Common myeloid progenitor, CD34-positive (primary cell): ENCODE data around the gene CENPA.
"Not testable (repeated sequence)": the region's sequence is repeated elsewhere in the genome, so short reads cannot be mapped to it uniquely, and the experiment has no call there.

Experiments
- CTCF ChIA-PET: fragments of 350-600 bp; sonication (Branson Sonifier 250); formaldehyde crosslinking; loops from one replicate; lab custom pipeline; 2021; ENCODE audit warnings: antibody characterized with exemption; lab: Charles Lee
- POLR2A ChIA-PET: fragments of 350-600 bp; sonication (Branson Sonifier 250); formaldehyde crosslinking; loops from one replicate; lab custom pipeline; 2021; ENCODE audit warnings: antibody characterized with exemption; lab: Charles Lee
- DNase-seq, 3 donors: peaks; one replicate each; pipeline versions ENCODE4 v3.0.0 to v3.0.0-alpha.2; 2013
- H3K27ac ChIP-seq, 2 experiments: 1 replicate in 1 of 2; 2 replicates in 1 of 2; pipeline ENCODE4 v1.7.0; 2013; ENCODE audit warnings: inconsistent platforms in 2 of 2, low read length in 2 of 2, mild to moderate bottlenecking in 2 of 2, low read depth in 1 of 2, moderate library complexity in 1 of 2; ENCODE audit not compliant: severe bottlenecking in 2 of 2, insufficient read depth in 1 of 2, poor library complexity in 1 of 2
- H3K27me3 ChIP-seq, 5 experiments: replicated peaks in 2 of 5; 1 replicate in 3 of 5; 2 replicates in 2 of 5; pipeline versions ENCODE4 v1.6.1 to v1.7.0; 2013; ENCODE audit warnings: low read length in 4 of 5, mild to moderate bottlenecking in 2 of 5, moderate library complexity in 2 of 5, inconsistent platforms in 1 of 5; ENCODE audit not compliant: insufficient read depth in 5 of 5, control insufficient read depth in 4 of 5
- H3K36me3 ChIP-seq, 4 experiments: 1 replicate in 2 of 4; 2 replicates in 2 of 4; pipeline versions ENCODE4 v1.6.1 to v1.7.0; 2013; ENCODE audit warnings: low read length in 3 of 4, control low read depth in 1 of 4, mild to moderate bottlenecking in 1 of 4; ENCODE audit not compliant: control insufficient read depth in 4 of 4, insufficient read depth in 4 of 4
- H3K4me1 ChIP-seq, 4 experiments: 1 replicate in 3 of 4; 2 replicates in 1 of 4; pipeline versions ENCODE4 v1.6.1 to v1.7.1; 2013; ENCODE audit warnings: low read length in 3 of 4, mild to moderate bottlenecking in 3 of 4, control low read depth in 1 of 4, inconsistent platforms in 1 of 4, moderate library complexity in 1 of 4; ENCODE audit not compliant: control insufficient read depth in 4 of 4, insufficient read depth in 4 of 4; ENCODE audit errors: control extremely low read depth in 1 of 4
- H3K4me3 ChIP-seq, 7 experiments: 1 replicate in 4 of 7; 2 replicates in 3 of 7; pipeline versions ENCODE4 v1.5.1 to v1.7.0; 2013; ENCODE audit warnings: mild to moderate bottlenecking in 7 of 7, low read length in 6 of 7, moderate library complexity in 6 of 7, inconsistent platforms in 2 of 7, low read depth in 2 of 7, control low read depth in 1 of 7; ENCODE audit not compliant: insufficient read depth in 4 of 7, control insufficient read depth in 1 of 7; ENCODE audit errors: extremely low read depth in 1 of 7
- H3K9me3 ChIP-seq, 5 experiments: 1 replicate in 4 of 5; 2 replicates in 1 of 5; pipeline versions ENCODE4 v1.6.1 to v1.7.1; 2013; ENCODE audit warnings: low read length in 4 of 5, mild to moderate bottlenecking in 2 of 5, inconsistent platforms in 1 of 5, low read depth in 1 of 5, moderate library complexity in 1 of 5; ENCODE audit not compliant: control insufficient read depth in 4 of 5, insufficient read depth in 2 of 5; ENCODE audit errors: control extremely low read depth in 1 of 5
- WGBS: methylation state at CpG from one replicate; pipeline ENCODE4 v1.1.5; 2013; ENCODE audit not compliant: insufficient coverage; 5-methylcytosine and 5-hydroxymethylcytosine counted together

Gene CENPA

GRCh38 chr2:26758790-26759321 lies 27.0 kb upstream of the CENPA start:
- DNase-seq: no peak
- Histone ChIP-seq H3K36me3 (no peaks in the 10 kb centered on the region), H3K27ac (no peak overlapping the region), H3K9me3 (no peaks in the 10 kb centered on the region), H3K27me3 (no peaks in the 10 kb centered on the region), H3K4me1 (peaks cover 0 to 5% (median 4%) of the 10 kb centered on the region in 4 experiments), H3K4me3 (no peak overlapping the region)
- 100% methylated on average over 6 of the region's 7 CpGs for WGBS
- ChIA-PET POLR2A (no interaction called here), CTCF (no interaction called here)

DNA sequence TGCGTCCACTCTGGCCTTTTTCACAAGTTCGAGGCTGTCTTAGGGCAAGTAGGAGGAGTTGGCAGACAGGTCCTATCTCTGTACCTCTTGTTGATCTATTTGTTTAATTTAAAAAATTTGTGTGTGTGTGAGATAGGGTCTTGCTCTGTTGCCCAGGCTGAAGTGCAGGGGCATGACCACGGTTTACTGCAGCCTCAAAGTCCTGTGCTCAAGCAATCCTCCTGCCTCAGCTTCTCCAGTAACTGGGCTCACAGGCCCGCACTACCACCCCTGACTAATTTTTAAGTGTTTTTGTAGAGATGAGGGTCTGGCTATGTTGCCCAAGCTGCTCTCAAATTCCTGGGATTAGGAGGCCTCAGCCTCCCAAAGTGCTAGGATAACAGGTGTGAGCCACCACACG lies 26.0 kb upstream of the CENPA start:
- Histone ChIP-seq H3K4me1 (peaks cover 0 to 13% (median 10%) of the 10 kb centered on the region in 4 experiments), H3K9me3 (no peaks in the 10 kb centered on the region), H3K36me3 (no peaks in the 10 kb centered on the region), H3K27me3 (no peaks in the 10 kb centered on the region), H3K27ac (no peak overlapping the region), H3K4me3 (no peak overlapping the region)
- ChIA-PET POLR2A (interaction anchor here (0.6 kb wide), 1 partner anchor 125 kb away, joined by 3 read pairs; no protein-coding TSS in a partner anchor), CTCF (interaction anchor here (1.4 kb wide), 1 partner anchor 31 kb away, joined by 3 read pairs; no protein-coding TSS in a partner anchor)
- no peak for DNase-seq
- 100% methylated on average over 4 of the region's 5 CpGs for WGBS

GRCh38 chr2:26760991-26761390 lies 24.9 kb upstream of the CENPA start:
- DNase-seq, H3K9me3 ChIP-seq, H3K4me3 ChIP-seq, H3K36me3 ChIP-seq, POLR2A ChIA-PET, H3K27ac ChIP-seq, H3K27me3 ChIP-seq: not testable (repeated sequence)
- 83% methylated on average over 10 of the region's 10 CpGs for WGBS
- H3K4me1 ChIP-seq: peaks cover 0 to 19% (median 14%) of the 10 kb centered on the region in 4 experiments
- CTCF ChIA-PET: interaction anchor here (1.4 kb wide), 1 partner anchor 33 kb away, joined by 3 read pairs; no protein-coding TSS in a partner anchor

DNA sequence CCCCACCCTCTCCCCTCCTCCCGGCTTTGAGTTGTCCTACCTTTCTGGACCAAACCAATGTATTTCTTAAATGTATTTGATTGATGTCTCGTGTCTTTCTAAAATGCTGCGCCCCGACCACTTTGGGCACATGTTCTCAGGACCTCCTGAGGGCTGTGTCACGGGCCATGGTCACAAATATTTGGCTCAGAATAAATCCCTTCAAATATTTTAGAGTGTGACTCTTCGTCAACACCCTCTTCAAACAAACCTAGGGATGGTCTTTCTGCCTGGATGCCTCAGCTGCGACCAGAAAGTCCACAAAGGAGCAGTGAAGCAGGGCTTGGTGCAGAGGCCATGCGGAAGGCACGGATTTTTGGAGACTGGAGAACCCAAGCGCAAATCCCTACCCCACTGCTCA lies 22.8 kb upstream of the CENPA start:
- no peak overlapping the region for H3K4me3 ChIP-seq
- H3K27ac ChIP-seq: no peak overlapping the region
- H3K9me3 ChIP-seq: no peaks in the 10 kb centered on the region
- H3K36me3 ChIP-seq: no peaks in the 10 kb centered on the region
- DNase-seq: no peak
- ChIA-PET POLR2A (no interaction called here), CTCF (interaction anchor here (0.9 to 1.6 kb wide), 3 partner anchors 9 to 22 kb away, joined by 3 to 5 read pairs (median 3); no protein-coding TSS in a partner anchor)
- peaks cover 0 to 34% (median 28%) of the 10 kb centered on the region in 4 experiments for H3K4me1 ChIP-seq
- WGBS: 97% methylated on average over 9 of the region's 10 CpGs
- no peaks in the 10 kb centered on the region for H3K27me3 ChIP-seq

- Histone ChIP-seq H3K36me3 (no peaks in the 10 kb centered on the region), H3K27me3 (no peaks in the 10 kb centered on the region), H3K4me3 (peak within 1 kb of the TSS; percentile 56 to 91 (median 83)), H3K27ac (peak within 1 kb of the TSS in 1 of 2 experiments; percentile 80), H3K4me1 (peaks cover 0 to 46% (median 39%) of the 10 kb centered on the region in 4 experiments), H3K9me3 (no peaks in the 10 kb centered on the region)
- POLR2A ChIA-PET: no interaction called here
- 2% methylated on average over 65 of the region's 68 CpGs for WGBS
- CTCF ChIA-PET: interaction anchor here (0.9 kb wide), 1 partner anchor 10 kb away, joined by 3 read pairs; no protein-coding TSS in a partner anchor
- peak; percentile 72 to 84 (median 80) for DNase-seq
Observed at GRCh38 chr2:26764078-26764887, 21.6 kb upstream of the CENPA start, which contains the start of gene SLC35F6. TSS of gene SLC35F6 (plus strand) at chr2:26764284. CDS start at chr2:26764350, 66 bp downstream.

- 67% methylated on average over 2 of the region's 3 CpGs for WGBS
- Histone ChIP-seq H3K27ac (peak overlapping the region in 1 of 2 experiments; percentile 80), H3K9me3 (no peaks in the 10 kb centered on the region), H3K4me1 (peaks cover 4 to 52% (median 46%) of the 10 kb centered on the region in 4 experiments), H3K36me3 (no peaks in the 10 kb centered on the region), H3K4me3 (peak overlapping the region; percentile 56 to 91 (median 83)), H3K27me3 (no peaks in the 10 kb centered on the region)
- POLR2A ChIA-PET: no interaction called here
- DNase-seq: no peak
- CTCF ChIA-PET: no interaction called here
Observed at GRCh38 chr2:26764906-26765305, 20.9 kb upstream of the CENPA start.
